Suprapubic skin (tissue), 3 donors: ENCODE measurements around the gene CUL5.

Experiments
- POLR2A ChIP-seq, 2 donors: fragments of 450-650 bp; IDR thresholded peaks; one replicate each; pipeline ENCODE4 v1.6.1; 2017; ENCODE audit warnings: antibody characterized with exemption in 2 of 2, mild to moderate bottlenecking in 2 of 2, moderate library complexity in 2 of 2
- TF ChIP-seq, protein P1 (sequence below), 2 donors: fragments of 200-600 bp in 1 of 2; fragments of 450-650 bp in 1 of 2; sonication (generic) in 1 of 2; IDR thresholded peaks; one replicate each; pipeline ENCODE4 v1.5.1; 2016 to 2019; ENCODE audit warnings: antibody characterized with exemption in 2 of 2, mild to moderate bottlenecking in 1 of 2, moderate library complexity in 1 of 2

DNA sequence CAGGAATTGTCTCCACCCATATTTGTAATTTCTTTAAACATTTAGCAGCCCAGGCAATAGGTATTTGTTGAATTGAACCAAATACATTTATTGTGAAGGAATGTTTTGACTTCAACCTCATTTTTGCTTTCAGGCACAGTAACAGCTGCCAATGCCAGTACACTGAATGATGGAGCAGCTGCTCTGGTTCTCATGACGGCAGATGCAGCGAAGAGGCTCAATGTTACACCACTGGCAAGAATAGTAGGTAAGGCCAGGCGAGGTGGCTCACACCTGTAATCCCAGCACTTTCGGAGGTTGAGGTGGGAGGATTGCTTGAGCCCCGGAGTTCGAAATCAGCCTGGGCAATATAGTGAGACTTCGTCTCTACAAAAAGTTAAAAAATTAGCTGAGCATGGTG lies 133.6 kb downstream of the CUL5 start:
- TF ChIP-seq, protein P1, sequence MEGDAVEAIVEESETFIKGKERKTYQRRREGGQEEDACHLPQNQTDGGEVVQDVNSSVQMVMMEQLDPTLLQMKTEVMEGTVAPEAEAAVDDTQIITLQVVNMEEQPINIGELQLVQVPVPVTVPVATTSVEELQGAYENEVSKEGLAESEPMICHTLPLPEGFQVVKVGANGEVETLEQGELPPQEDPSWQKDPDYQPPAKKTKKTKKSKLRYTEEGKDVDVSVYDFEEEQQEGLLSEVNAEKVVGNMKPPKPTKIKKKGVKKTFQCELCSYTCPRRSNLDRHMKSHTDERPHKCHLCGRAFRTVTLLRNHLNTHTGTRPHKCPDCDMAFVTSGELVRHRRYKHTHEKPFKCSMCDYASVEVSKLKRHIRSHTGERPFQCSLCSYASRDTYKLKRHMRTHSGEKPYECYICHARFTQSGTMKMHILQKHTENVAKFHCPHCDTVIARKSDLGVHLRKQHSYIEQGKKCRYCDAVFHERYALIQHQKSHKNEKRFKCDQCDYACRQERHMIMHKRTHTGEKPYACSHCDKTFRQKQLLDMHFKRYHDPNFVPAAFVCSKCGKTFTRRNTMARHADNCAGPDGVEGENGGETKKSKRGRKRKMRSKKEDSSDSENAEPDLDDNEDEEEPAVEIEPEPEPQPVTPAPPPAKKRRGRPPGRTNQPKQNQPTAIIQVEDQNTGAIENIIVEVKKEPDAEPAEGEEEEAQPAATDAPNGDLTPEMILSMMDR (IDR thresholded peaks at IDR 0.05), result no peak
- no peak for TF ChIP-seq POLR2A (IDR thresholded peaks at IDR 0.05)
